ENCODE measurements around the gene BBS9. TPM values are rescaled to one million over a fixed set of nuclear protein-coding genes. Genes with fewer than 3 reads are reported as not detected.

Gene BBS9
- total RNA-seq, 1 donor from 2014 or later: 31.2 TPM

GRCh38 chr7:33612442-33612841 is 483.1 kb downstream of the BBS9 start:
- Histone ChIP-seq H3K4me3 (no peak overlapping the region), H3K36me3 (no peaks in the 10 kb centered on the region), H3K27ac (no peak overlapping the region), H3K4me1 (no peaks in the 10 kb centered on the region), H3K27me3 (no peaks in the 10 kb centered on the region), H3K9me3 (no peaks in the 10 kb centered on the region)
- intact Hi-C loops (cut with DNase I): no loop called here
- TF ChIP-seq POLR2AphosphoS5 (IDR thresholded peaks at IDR 0.05; ENCODE audit: insufficient read depth in 1 of 2, low read depth in 1 of 2) (no peak), POLR2A (IDR thresholded peaks at IDR 0.05) (no peak)
- TF ChIP-seq, protein P1, sequence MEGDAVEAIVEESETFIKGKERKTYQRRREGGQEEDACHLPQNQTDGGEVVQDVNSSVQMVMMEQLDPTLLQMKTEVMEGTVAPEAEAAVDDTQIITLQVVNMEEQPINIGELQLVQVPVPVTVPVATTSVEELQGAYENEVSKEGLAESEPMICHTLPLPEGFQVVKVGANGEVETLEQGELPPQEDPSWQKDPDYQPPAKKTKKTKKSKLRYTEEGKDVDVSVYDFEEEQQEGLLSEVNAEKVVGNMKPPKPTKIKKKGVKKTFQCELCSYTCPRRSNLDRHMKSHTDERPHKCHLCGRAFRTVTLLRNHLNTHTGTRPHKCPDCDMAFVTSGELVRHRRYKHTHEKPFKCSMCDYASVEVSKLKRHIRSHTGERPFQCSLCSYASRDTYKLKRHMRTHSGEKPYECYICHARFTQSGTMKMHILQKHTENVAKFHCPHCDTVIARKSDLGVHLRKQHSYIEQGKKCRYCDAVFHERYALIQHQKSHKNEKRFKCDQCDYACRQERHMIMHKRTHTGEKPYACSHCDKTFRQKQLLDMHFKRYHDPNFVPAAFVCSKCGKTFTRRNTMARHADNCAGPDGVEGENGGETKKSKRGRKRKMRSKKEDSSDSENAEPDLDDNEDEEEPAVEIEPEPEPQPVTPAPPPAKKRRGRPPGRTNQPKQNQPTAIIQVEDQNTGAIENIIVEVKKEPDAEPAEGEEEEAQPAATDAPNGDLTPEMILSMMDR (IDR thresholded peaks at IDR 0.05): no peak
- no peak for DNase-seq (ENCODE audit: extremely low spot score in 2 of 2)

- H3K4me3 ChIP-seq: no peak overlapping the region
- DNase-seq (ENCODE audit: extremely low spot score in 2 of 2): no peak
- no peaks in the 10 kb centered on the region for H3K9me3 ChIP-seq
- no peaks in the 10 kb centered on the region for H3K27me3 ChIP-seq
- TF ChIP-seq, protein P1 (IDR thresholded peaks at IDR 0.05): no peak
- no peak for TF ChIP-seq POLR2A (IDR thresholded peaks at IDR 0.05)
- TF ChIP-seq POLR2AphosphoS5 (IDR thresholded peaks at IDR 0.05; ENCODE audit: insufficient read depth in 1 of 2, low read depth in 1 of 2): no peak
- no peaks in the 10 kb centered on the region for H3K4me1 ChIP-seq
- H3K36me3 ChIP-seq: no peaks in the 10 kb centered on the region
- no peak overlapping the region for H3K27ac ChIP-seq
- intact Hi-C loops (cut with DNase I): no loop called here
These were observed 485.2 kb downstream of the BBS9 start for GRCh38 chr7:33614357-33615117.

- Histone ChIP-seq H3K4me3 (no peak overlapping the region), H3K9me3 (no peaks in the 10 kb centered on the region), H3K4me1 (no peaks in the 10 kb centered on the region), H3K27me3 (no peaks in the 10 kb centered on the region), H3K36me3 (no peaks in the 10 kb centered on the region), H3K27ac (no peak overlapping the region)
- no peak for DNase-seq (ENCODE audit: extremely low spot score in 2 of 2)
- TF ChIP-seq, protein P1 (IDR thresholded peaks at IDR 0.05): no peak
- no peak for TF ChIP-seq POLR2AphosphoS5 (IDR thresholded peaks at IDR 0.05; ENCODE audit: insufficient read depth in 1 of 2, low read depth in 1 of 2)
- TF ChIP-seq POLR2A (IDR thresholded peaks at IDR 0.05): no peak
- intact Hi-C loops (cut with DNase I): no loop called here
These were observed 487.4 kb downstream of the BBS9 start for GRCh38 chr7:33616752-33617151.

- Histone ChIP-seq H3K4me3 (no peak overlapping the region), H3K27me3 (no peaks in the 10 kb centered on the region), H3K9me3 (no peaks in the 10 kb centered on the region), H3K36me3 (no peaks in the 10 kb centered on the region), H3K4me1 (no peaks in the 10 kb centered on the region), H3K27ac (no peak overlapping the region)
- TF ChIP-seq, protein P1 (IDR thresholded peaks at IDR 0.05): no peak
- TF ChIP-seq POLR2AphosphoS5 (IDR thresholded peaks at IDR 0.05; ENCODE audit: insufficient read depth in 1 of 2, low read depth in 1 of 2) (no peak), POLR2A (IDR thresholded peaks at IDR 0.05) (no peak)
- intact Hi-C loops (cut with DNase I): no loop called here
- DNase-seq (ENCODE audit: extremely low spot score in 2 of 2): no peak
These were observed 489.9 kb downstream of the BBS9 start for GRCh38 chr7:33619264-33619663.

- no peaks in the 10 kb centered on the region for H3K36me3 ChIP-seq
- H3K27ac ChIP-seq: no peak overlapping the region
- H3K9me3 ChIP-seq: no peaks in the 10 kb centered on the region
- TF ChIP-seq POLR2AphosphoS5 (IDR thresholded peaks at IDR 0.05; ENCODE audit: insufficient read depth in 1 of 2, low read depth in 1 of 2) (no peak), POLR2A (IDR thresholded peaks at IDR 0.05) (no peak)
- TF ChIP-seq, protein P1 (IDR thresholded peaks at IDR 0.05): no peak
- H3K4me1 ChIP-seq: no peaks in the 10 kb centered on the region
- DNase-seq (ENCODE audit: extremely low spot score in 2 of 2): no peak
- no peak overlapping the region for H3K4me3 ChIP-seq
- H3K27me3 ChIP-seq: no peaks in the 10 kb centered on the region
- intact Hi-C loops (cut with DNase I): no loop called here
These were observed 493.9 kb downstream of the BBS9 start for GRCh38 chr7:33623267-33623666.
